HEK293 (cell line): Measurements from ENCODE around the gene SURF4.
A peak's percentile ranks its signal among the peaks of the same experiment; 100 is the strongest.

Experiments used
- GLI4 ChIP-seq: fragments of 450-650 bp; formaldehyde crosslinking; IDR thresholded peaks from 2 replicates; pipeline ENCODE4 v1.5.1; 2016; ENCODE audit warnings: missing biosample characterization, missing genetic modification characterization
- HOXC10 ChIP-seq: sonication (generic); formaldehyde crosslinking; IDR thresholded peaks from 2 replicates; pipeline ENCODE4 v1.8.1; 2023; ENCODE audit warnings: mild to moderate bottlenecking, missing genetic modification reagents
- KLF1 ChIP-seq: fragments of 450-650 bp; formaldehyde crosslinking; IDR thresholded peaks from 2 replicates; pipeline ENCODE4 v1.5.1; 2016; ENCODE audit warnings: missing biosample characterization, missing genetic modification characterization
- PBX3 ChIP-seq: sonication (generic); formaldehyde crosslinking; IDR thresholded peaks from 2 replicates; pipeline ENCODE4 v1.8.1; 2022; ENCODE audit warnings: mild to moderate bottlenecking, moderate library complexity, missing genetic modification reagents
- SALL2 ChIP-seq: fragments of 450-650 bp; formaldehyde crosslinking; IDR thresholded peaks from 2 replicates; pipeline ENCODE4 v1.5.0; 2017; ENCODE audit warnings: missing biosample characterization, mild to moderate bottlenecking, missing genetic modification characterization, borderline replicate concordance
- TSHZ1 ChIP-seq: fragments of 450-650 bp; formaldehyde crosslinking; IDR thresholded peaks from 2 replicates; pipeline ENCODE4 v1.5.1; 2016; ENCODE audit warnings: missing biosample characterization, missing genetic modification characterization, borderline replicate concordance
- WT1 ChIP-seq: fragments of 450-650 bp; formaldehyde crosslinking; IDR thresholded peaks from 2 replicates; pipeline ENCODE4 v1.5.1; 2016; ENCODE audit warnings: missing biosample characterization, missing genetic modification characterization
- ZBTB10 ChIP-seq: fragments of 450-650 bp; formaldehyde crosslinking; IDR thresholded peaks from 2 replicates; pipeline ENCODE4 v1.5.1; 2016; ENCODE audit warnings: missing biosample characterization, missing genetic modification characterization
- ZBTB21 ChIP-seq: fragments of 450-650 bp; formaldehyde crosslinking; IDR thresholded peaks from 2 replicates; pipeline ENCODE4 v1.5.1; 2017; ENCODE audit warnings: missing biosample characterization, missing genetic modification characterization
- ZBTB44 ChIP-seq: fragments of 450-650 bp; IDR thresholded peaks from 2 replicates; pipeline ENCODE4 v1.5.1; 2018; ENCODE audit warnings: missing biosample characterization, mild to moderate bottlenecking, missing genetic modification characterization
- ZBTB48 ChIP-seq: fragments of 450-650 bp; formaldehyde crosslinking; IDR thresholded peaks from 2 replicates; pipeline ENCODE4 v1.5.1; 2016; ENCODE audit warnings: missing biosample characterization, missing genetic modification characterization
- ZBTB49 ChIP-seq: fragments of 450-650 bp; formaldehyde crosslinking; IDR thresholded peaks from 2 replicates; pipeline ENCODE4 v1.5.1; 2016; ENCODE audit warnings: missing biosample characterization, missing genetic modification characterization, low read depth
- ZBTB6 ChIP-seq: fragments of 450-650 bp; formaldehyde crosslinking; IDR thresholded peaks from 2 replicates; pipeline ENCODE4 v1.5.1; 2017; ENCODE audit warnings: missing biosample characterization, missing genetic modification characterization
- ZNF114 ChIP-seq: fragments of 450-650 bp; formaldehyde crosslinking; IDR thresholded peaks from 2 replicates; pipeline ENCODE4 v1.5.0; 2017; ENCODE audit warnings: missing biosample characterization, missing genetic modification characterization
- ZNF138 ChIP-seq: fragments of 450-650 bp; formaldehyde crosslinking; IDR thresholded peaks from 2 replicates; pipeline ENCODE4 v1.5.1; 2016; ENCODE audit warnings: missing biosample characterization, missing genetic modification characterization, borderline replicate concordance
- ZNF146 ChIP-seq: fragments of 450-650 bp; formaldehyde crosslinking; IDR thresholded peaks from 2 replicates; pipeline ENCODE4 v1.5.1; 2016; ENCODE audit warnings: missing biosample characterization, missing genetic modification characterization
- ZNF175 ChIP-seq: fragments of 450-650 bp; formaldehyde crosslinking; IDR thresholded peaks from 2 replicates; pipeline ENCODE4 v1.5.1; 2016; ENCODE audit warnings: missing biosample characterization, missing genetic modification characterization
- ZNF529 ChIP-seq: fragments of 450-650 bp; formaldehyde crosslinking; IDR thresholded peaks from 2 replicates; pipeline ENCODE4 v1.5.1; 2017; ENCODE audit warnings: missing genetic modification characterization, missing biosample characterization; ENCODE audit not compliant: insufficient replicate concordance
- ZNF670 ChIP-seq: fragments of 450-650 bp; formaldehyde crosslinking; IDR thresholded peaks from 2 replicates; pipeline ENCODE4 v1.5.1; 2016; ENCODE audit warnings: missing biosample characterization, missing genetic modification characterization, low read depth
- ZNF692 ChIP-seq: fragments of 450-650 bp; formaldehyde crosslinking; IDR thresholded peaks from 2 replicates; pipeline ENCODE4 v1.5.1; 2016; ENCODE audit warnings: missing biosample characterization, missing genetic modification characterization
- ZNF785 ChIP-seq: fragments of 450-650 bp; formaldehyde crosslinking; IDR thresholded peaks from 2 replicates; pipeline ENCODE4 v1.5.1; 2016; ENCODE audit warnings: missing biosample characterization, missing genetic modification characterization
- ZSCAN30 ChIP-seq: fragments of 450-650 bp; IDR thresholded peaks from 2 replicates; pipeline ENCODE4 v1.5.1; 2018; ENCODE audit warnings: missing biosample characterization, mild to moderate bottlenecking, missing genetic modification characterization, moderate library complexity
- ZSCAN4 ChIP-seq: fragments of 450-650 bp; formaldehyde crosslinking; IDR thresholded peaks from 2 replicates; pipeline ENCODE4 v1.5.1; 2017; ENCODE audit warnings: missing biosample characterization, missing genetic modification characterization

The SURF4 gene

GRCh38 chr9:133382507-133383141 lies 6.8 kb upstream of the SURF4 start (continued):
- TF ChIP-seq ZBTB49 (tag by site-specific recombination), result no peak; the same call in 1 of the 2 replicates
- TF ChIP-seq KLF1 (tag by site-specific recombination), result no peak
- no peak for TF ChIP-seq ZNF529 (tag by site-specific recombination)
- 0 out of 2 replicates have a peak, but pooled peaks have one; percentile 66 for TF ChIP-seq SALL2 (tag by site-specific recombination)
- no peak for TF ChIP-seq ZNF175
- no peak for TF ChIP-seq ZNF785 (tag by site-specific recombination)
- TF ChIP-seq ZNF670 (tag by site-specific recombination), result no peak
- TF ChIP-seq ZBTB21 (tag by site-specific recombination), result no peak
- TF ChIP-seq ZNF114 (tag by site-specific recombination), result no peak
- no peak for TF ChIP-seq ZNF138 (tag by site-specific recombination)
- TF ChIP-seq ZBTB44, result no peak
- TF ChIP-seq GLI4 (tag by site-specific recombination), result 0 out of 2 replicates have a peak, but pooled peaks have one; percentile 15
- 0 out of 2 replicates have a peak, but pooled peaks have one; percentile 19 for TF ChIP-seq ZBTB10 (tag by site-specific recombination)
- TF ChIP-seq PBX3, result no peak
- TF ChIP-seq HOXC10 (CRISPR knock-in tag), result no peak
- no peak for TF ChIP-seq ZSCAN30 (tag by site-specific recombination)
- TF ChIP-seq ZBTB6 (tag by site-specific recombination), result no peak
- TF ChIP-seq WT1, result no peak
- no peak; the same call in 1 of the 2 replicates for TF ChIP-seq ZBTB48 (tag by site-specific recombination)
- no peak for TF ChIP-seq TSHZ1 (tag by site-specific recombination)
- no peak for TF ChIP-seq ZSCAN4 (tag by site-specific recombination)
- TF ChIP-seq ZNF692 (tag by site-specific recombination), result no peak
- no peak; the same call in 1 of the 2 replicates for TF ChIP-seq ZNF146
